ENCODE data around the gene MIPOL1. TPM values are rescaled to one million over a fixed set of nuclear protein-coding genes. Genes with fewer than 3 reads are reported as not detected.
"Not testable (repeated sequence)": the region's sequence is repeated elsewhere in the genome, so short reads cannot be mapped to it uniquely, and the experiment has no call there.

Gene MIPOL1
- total RNA-seq, 2 donors from 2014 or later, result 8.6 to 27.0 TPM

GRCh38 chr14:37232907-37233481 lies 35.3 kb downstream of the MIPOL1 start:
- DNase-seq (peak in 1 of 4 donors; percentile 10), ATAC-seq (peak; percentile 69)
- 0 to 7% methylated on average over 1 of the region's 1 CpG for WGBS, 2 donors
- TF ChIP-seq POLR2A (IDR thresholded peaks at IDR 0.05) (no peak), CTCF (IDR thresholded peaks at IDR 0.05) (peak in 6 of 7 experiments; percentile 51 to 61 (median 54))
- peaks cover 8% of the 10 kb centered on the region for H3K4me1 ChIP-seq
- H3K36me3 ChIP-seq (replicated peaks in 1 of 2; ENCODE audit: insufficient read depth in 1 of 2, low read depth in 2 of 2), result no peaks in the 10 kb centered on the region
- H3K4me3 ChIP-seq, result no peak overlapping the region
- intact Hi-C loops (cut with DNase I), result loop anchor here (10.0 kb wide), 1 partner anchor 642 kb away; no protein-coding TSS in a partner anchor
- no peaks in the 10 kb centered on the region for H3K9me3 ChIP-seq
- no peak overlapping the region for H3K27ac ChIP-seq
- H3K27me3 ChIP-seq, result peaks cover 0 to 3% of the 10 kb centered on the region in 2 donors

- 77 to 85% methylated on average over 3 of the region's 3 CpGs for WGBS, 2 donors
- H3K27me3 ChIP-seq, result no peaks in the 10 kb centered on the region
- intact Hi-C loops (cut with DNase I), result loop anchor here (10.0 kb wide), 1 partner anchor 641 kb away; no protein-coding TSS in a partner anchor
- H3K36me3 ChIP-seq (replicated peaks in 1 of 2; ENCODE audit: insufficient read depth in 1 of 2, low read depth in 2 of 2), result no peaks in the 10 kb centered on the region
- no peaks in the 10 kb centered on the region for H3K9me3 ChIP-seq
- H3K4me1 ChIP-seq, result peaks cover 8% of the 10 kb centered on the region
- ATAC-seq (no peak), DNase-seq (no peak)
- TF ChIP-seq POLR2A (IDR thresholded peaks at IDR 0.05), result no peak
- no peak overlapping the region for H3K4me3 ChIP-seq
- H3K27ac ChIP-seq, result no peak overlapping the region
Measured at GRCh38 chr14:37234222-37234621, 36.5 kb downstream of the MIPOL1 start.

DNA sequence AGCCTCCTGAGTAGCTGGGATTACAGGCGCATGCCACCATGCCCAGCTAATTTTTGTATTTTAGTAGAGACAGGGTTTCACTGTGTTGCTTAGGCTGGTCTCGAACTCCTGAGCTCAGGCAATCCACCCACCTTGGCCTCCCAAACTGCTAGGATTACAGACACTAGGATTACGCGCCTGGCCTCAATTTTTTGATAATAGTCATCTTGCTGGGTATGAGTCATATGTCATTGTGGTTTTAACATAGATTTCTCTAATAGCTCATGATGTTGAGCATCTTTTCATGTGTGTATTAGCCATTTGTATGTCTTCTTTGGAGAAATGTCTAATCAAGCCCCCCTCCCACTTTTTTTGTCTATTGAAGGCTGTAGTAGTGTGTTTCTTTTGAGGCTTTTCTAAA lies 38.3 kb downstream of the MIPOL1 start:
- intact Hi-C loops (cut with DNase I), result loop anchor here (10.0 kb wide), 1 partner anchor 639 kb away; no protein-coding TSS in a partner anchor
- not testable (repeated sequence) for H3K27me3 ChIP-seq; ATAC-seq; H3K9me3 ChIP-seq; DNase-seq; H3K4me3 ChIP-seq; H3K27ac ChIP-seq; H3K36me3 ChIP-seq (replicated peaks in 1 of 2; ENCODE audit: insufficient read depth in 1 of 2, low read depth in 2 of 2); H3K4me1 ChIP-seq
- WGBS, 2 donors, result 91 to 93% methylated on average over 4 of the region's 4 CpGs

- no peak for DNase-seq
Measured at GRCh38 chr14:37237094-37237493, 39.4 kb downstream of the MIPOL1 start.

DNA sequence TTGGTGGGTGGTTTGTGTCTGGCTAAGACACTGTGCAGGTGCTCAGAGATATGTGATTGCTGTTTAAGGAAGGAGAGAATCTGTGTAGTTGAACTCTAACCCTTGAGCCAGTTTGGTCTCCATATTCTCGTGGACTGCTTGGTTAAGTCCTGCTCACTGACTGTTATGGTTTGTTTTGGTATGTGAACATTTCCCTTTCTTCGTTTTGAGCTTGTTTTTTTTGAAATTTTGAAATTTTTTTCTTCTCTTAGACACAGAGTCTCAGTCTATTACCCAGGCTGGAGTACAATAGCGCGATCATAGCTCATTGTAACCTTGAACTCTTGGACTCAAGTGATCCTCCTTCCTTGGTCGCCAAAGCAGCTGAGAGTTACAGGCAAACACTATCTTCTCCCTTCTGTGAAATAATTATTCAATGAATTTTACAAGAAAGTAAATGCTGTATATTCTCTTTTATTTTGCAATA lies 40.0 kb downstream of the MIPOL1 start:
- Histone ChIP-seq H3K9me3 (no peaks in the 10 kb centered on the region), H3K36me3 (replicated peaks in 1 of 2; ENCODE audit: insufficient read depth in 1 of 2, low read depth in 2 of 2) (no peaks in the 10 kb centered on the region), H3K27ac (no peak overlapping the region), H3K4me1 (peaks cover 8% of the 10 kb centered on the region), H3K27me3 (no peaks in the 10 kb centered on the region), H3K4me3 (no peak overlapping the region)
- no peak for DNase-seq
- intact Hi-C loops (cut with DNase I), result loop anchor here (10.0 kb wide), 1 partner anchor 637 kb away; no protein-coding TSS in a partner anchor
- no peak for ATAC-seq
- no peak for TF ChIP-seq POLR2A (IDR thresholded peaks at IDR 0.05)
- no peak for TF ChIP-seq CTCF (IDR thresholded peaks at IDR 0.05)
- WGBS, 2 donors, result 61 to 70% methylated on average over 5 of the region's 5 CpGs

More at GRCh38 chr14:37237094-37237493, 39.4 kb downstream of the MIPOL1 start:
- Histone ChIP-seq H3K9me3 (no peaks in the 10 kb centered on the region), H3K36me3 (replicated peaks in 1 of 2; ENCODE audit: insufficient read depth in 1 of 2, low read depth in 2 of 2) (no peaks in the 10 kb centered on the region), H3K4me3 (no peak overlapping the region), H3K27ac (no peak overlapping the region), H3K4me1 (peaks cover 8% of the 10 kb centered on the region), H3K27me3 (no peaks in the 10 kb centered on the region)
- intact Hi-C loops (cut with DNase I), result loop anchor here (10.0 kb wide), 1 partner anchor 638 kb away; no protein-coding TSS in a partner anchor
- no peak for ATAC-seq
- no peak for TF ChIP-seq CTCF (IDR thresholded peaks at IDR 0.05)
- no peak for TF ChIP-seq POLR2A (IDR thresholded peaks at IDR 0.05)
